H1 (cell line): Measurements from ENCODE around the gene STXBP6. TPM values are rescaled to one million over a fixed set of nuclear protein-coding genes. Genes with fewer than 3 reads are reported as not detected.

Source experiments
- CTCF ChIA-PET: fragments of 300-600 bp; sonication (Branson Sonifier 250); formaldehyde crosslinking; loops from one replicate; lab custom pipeline; 2021; ENCODE audit not compliant: partially characterized antibody; lab: Charles Lee
- POLR2A ChIA-PET: fragments of 300-600 bp; sonication (Branson Sonifier 250); formaldehyde crosslinking; loops from one replicate; lab custom pipeline; 2021; ENCODE audit warnings: inconsistent platforms; ENCODE audit not compliant: partially characterized antibody; lab: Charles Lee
- DNase-seq, 2 experiments: peaks; one replicate each; pipeline versions ENCODE4 v3.0.0 to v3.0.0-alpha.2; 2010 to 2022; ENCODE audit warnings: low spot score in 2 of 2, low read depth in 1 of 2, mixed read lengths in 1 of 2
- FAIRE-seq: peaks from 2 replicates; lab custom pipeline; 2011; peaks lifted over from hg19 to GRCh38; lab: Jason Lieb, UNC
- H2AFZ ChIP-seq: 2 replicates; pipeline ENCODE4 v1.8.1; 2012; ENCODE audit warnings: low read length, inconsistent platforms
- H2AK5ac ChIP-seq: 2 replicates; pipeline ENCODE4 v1.6.1; 2013; ENCODE audit warnings: low read depth, low read length
- H2BK120ac ChIP-seq: replicated peaks from 2 replicates; pipeline ENCODE3; 2013; ENCODE audit warnings: low read depth, low read length, inconsistent platforms
- H2BK12ac ChIP-seq: 2 replicates; pipeline ENCODE4 v1.6.1; 2013; ENCODE audit warnings: low read depth, low read length
- H2BK15ac ChIP-seq: 2 replicates; pipeline ENCODE4 v1.6.1; 2013; ENCODE audit warnings: low read length
- H2BK20ac ChIP-seq: 2 replicates; pipeline ENCODE4 v1.6.1; 2013; ENCODE audit warnings: low read length
- H2BK5ac ChIP-seq: 2 replicates; pipeline ENCODE4 v1.6.1; 2013; ENCODE audit warnings: low read depth, low read length
- H3K14ac ChIP-seq: 2 replicates; pipeline ENCODE4 v1.6.1; 2013; ENCODE audit warnings: inconsistent platforms; ENCODE audit not compliant: insufficient read length
- H3K18ac ChIP-seq: 2 replicates; pipeline ENCODE4 v1.6.1; 2013; ENCODE audit warnings: low read length; ENCODE audit errors: extremely low read depth
- H3K23ac ChIP-seq: 2 replicates; pipeline ENCODE4 v1.6.1; 2013; ENCODE audit warnings: inconsistent platforms; ENCODE audit not compliant: insufficient read length
- H3K23me2 ChIP-seq: 2 replicates; pipeline ENCODE4 v1.6.1; 2013; ENCODE audit warnings: low read depth, low read length
- H3K27ac ChIP-seq: 2 replicates; pipeline ENCODE4 v1.6.1; 2011; ENCODE audit warnings: low read depth, low read length, inconsistent platforms
- H3K27me3 ChIP-seq, 4 experiments: replicated peaks in 1 of 4; 1 replicate in 1 of 4; 2 replicates in 3 of 4; pipeline versions ENCODE4 v1.6.1 to v1.8.1; 2011 to 2013; ENCODE audit warnings: low read length in 3 of 4, mild to moderate bottlenecking in 3 of 4, inconsistent platforms in 2 of 4, mixed read lengths in 2 of 4, moderate library complexity in 1 of 4; ENCODE audit not compliant: control insufficient read depth in 3 of 4, insufficient read depth in 3 of 4; ENCODE audit errors: extremely low read depth in 1 of 4
- H3K36me3 ChIP-seq, 4 experiments: 2 replicates each; pipeline versions ENCODE4 v1.6.1 to v1.8.1; 2011 to 2013; ENCODE audit warnings: mild to moderate bottlenecking in 4 of 4, low read length in 3 of 4, moderate library complexity in 2 of 4, control low read depth in 1 of 4, inconsistent platforms in 1 of 4; ENCODE audit not compliant: insufficient read depth in 4 of 4, control insufficient read depth in 2 of 4
- H3K4ac ChIP-seq: replicated peaks from 2 replicates; pipeline ENCODE3; 2013; ENCODE audit warnings: low read length, low read depth, mixed read lengths, inconsistent platforms; ENCODE audit not compliant: insufficient read length
- H3K4me1 ChIP-seq, 4 experiments: replicated peaks in 1 of 4; 1 replicate in 1 of 4; 2 replicates in 3 of 4; pipeline versions ENCODE4 v1.6.1 to v1.8.1; 2011 to 2013; ENCODE audit warnings: low read length in 3 of 4, inconsistent platforms in 2 of 4, mixed read lengths in 1 of 4; ENCODE audit not compliant: insufficient read depth in 4 of 4, control insufficient read depth in 3 of 4
- H3K4me2 ChIP-seq, 2 experiments: 2 replicates each; pipeline versions ENCODE4 v1.6.1 to v1.8.1; 2011 to 2013; ENCODE audit warnings: low read depth in 2 of 2, low read length in 2 of 2, control low read depth in 1 of 2, inconsistent platforms in 1 of 2, mild to moderate bottlenecking in 1 of 2; ENCODE audit not compliant: insufficient read depth in 1 of 2
- H3K4me3 ChIP-seq, 4 experiments: fragments of 200-600, 300-600 bp in 1 of 4; sonication (generic), shearing (Covaris generic), sonication (Bioruptor Twin) in 1 of 4; 2 replicates each; pipeline versions ENCODE4 v1.5.1 to v1.8.1; 2011 to 2016; ENCODE audit warnings: low read length in 4 of 4, low read depth in 3 of 4, control low read depth in 2 of 4, inconsistent platforms in 2 of 4, mild to moderate bottlenecking in 2 of 4, mixed read lengths in 1 of 4, moderate library complexity in 1 of 4; ENCODE audit not compliant: insufficient read depth in 2 of 4; ENCODE audit errors: extremely low read depth in 1 of 4
- H3K56ac ChIP-seq: replicated peaks from 2 replicates; pipeline ENCODE3; 2013; ENCODE audit warnings: low read depth, mild to moderate bottlenecking, mixed read lengths, low read length, inconsistent platforms; ENCODE audit not compliant: insufficient read length
- H3K79me1 ChIP-seq: 2 replicates; pipeline ENCODE4 v1.6.1; 2013; ENCODE audit warnings: low read depth, low read length, control low read depth
- H3K79me2 ChIP-seq, 2 experiments: 2 replicates each; pipeline versions ENCODE4 v1.6.1 to v1.8.1; 2012 to 2013; ENCODE audit warnings: low read length in 2 of 2, mild to moderate bottlenecking in 2 of 2, inconsistent platforms in 1 of 2; ENCODE audit not compliant: insufficient read depth in 2 of 2, control insufficient read depth in 1 of 2
- H3K9ac ChIP-seq, 4 experiments: replicated peaks in 1 of 4; 1 replicate in 1 of 4; 2 replicates in 3 of 4; pipeline versions ENCODE4 v1.6.1 to v1.8.1; 2011 to 2013; ENCODE audit warnings: low read depth in 3 of 4, low read length in 3 of 4, control low read depth in 2 of 4, mild to moderate bottlenecking in 2 of 4, moderate library complexity in 2 of 4, inconsistent platforms in 1 of 4; ENCODE audit errors: extremely low read depth in 1 of 4
- H3K9me3 ChIP-seq, 2 experiments: 2 replicates each; pipeline versions ENCODE4 v1.6.1 to v1.8.1; 2012 to 2013; ENCODE audit warnings: mild to moderate bottlenecking in 2 of 2, moderate library complexity in 2 of 2, control low read depth in 1 of 2, inconsistent platforms in 1 of 2, low read depth in 1 of 2, low read length in 1 of 2, mixed read lengths in 1 of 2; ENCODE audit not compliant: insufficient read depth in 2 of 2
- H4K20me1 ChIP-seq, 2 experiments: replicated peaks in 1 of 2; 2 replicates each; pipeline versions ENCODE3 to v1.8.1; 2011 to 2013; ENCODE audit warnings: inconsistent platforms in 2 of 2, low read length in 2 of 2, mild to moderate bottlenecking in 1 of 2; ENCODE audit not compliant: insufficient read depth in 2 of 2, control insufficient read depth in 1 of 2
- H4K5ac ChIP-seq: 2 replicates; pipeline ENCODE4 v1.6.1; 2013; ENCODE audit warnings: low read length, low read depth, mixed read lengths, inconsistent platforms; ENCODE audit not compliant: insufficient read length
- H4K8ac ChIP-seq: 2 replicates; pipeline ENCODE4 v1.8.0; 2013; ENCODE audit warnings: mild to moderate bottlenecking, moderate library complexity, low read length, inconsistent platforms; ENCODE audit not compliant: insufficient read depth; ENCODE audit errors: extremely low read depth
- H4K91ac ChIP-seq: replicated peaks from 2 replicates; pipeline ENCODE3; 2013; ENCODE audit warnings: low read length, mixed read lengths, inconsistent platforms; ENCODE audit not compliant: insufficient read length
- BCL11A ChIP-seq, 2 experiments: IDR thresholded peaks; one replicate each; pipeline ENCODE4 v1.6.1; 2011; ENCODE audit warnings: low read depth in 2 of 2, low read length in 2 of 2, mild to moderate bottlenecking in 2 of 2
- CBX8 ChIP-seq: fragments of 300-800, 300-1000 bp; sonication (generic); IDR thresholded peaks from 2 replicates; pipeline ENCODE4 v1.7.1; 2016; ENCODE audit warnings: low read depth, low read length, borderline replicate concordance
- CHD1 ChIP-seq: IDR thresholded peaks from 2 replicates; pipeline ENCODE4 v1.6.1; 2012; ENCODE audit warnings: low read depth, low read length, improper control_type of control experiment
- EP300 ChIP-seq, 2 experiments: IDR thresholded peaks; 1 replicate in 1 of 2; 2 replicates in 1 of 2; pipeline ENCODE4 v1.6.1; 2011 to 2012; ENCODE audit warnings: low read depth in 2 of 2, low read length in 2 of 2, mild to moderate bottlenecking in 2 of 2, borderline replicate concordance in 1 of 2, inconsistent platforms in 1 of 2, moderate library complexity in 1 of 2
- FOSL1 ChIP-seq: IDR thresholded peaks from 2 replicates; pipeline ENCODE4 v1.6.1; 2011; ENCODE audit warnings: mild to moderate bottlenecking, low read depth, low read length, moderate library complexity; ENCODE audit not compliant: insufficient read depth
- HDAC2 ChIP-seq, 2 experiments: fragments of 300-600 bp in 1 of 2; sonication (generic) in 1 of 2; IDR thresholded peaks; 2 replicates each; pipeline ENCODE4 v1.6.1; 2011 to 2012; ENCODE audit warnings: low read depth in 2 of 2, low read length in 2 of 2, mild to moderate bottlenecking in 2 of 2, moderate library complexity in 2 of 2, borderline replicate concordance in 1 of 2, inconsistent platforms in 1 of 2
- RNF2 ChIP-seq: fragments of 200-900, 300-1000 bp; sonication (generic); IDR thresholded peaks from 2 replicates; pipeline ENCODE4 v1.7.1; 2016; ENCODE audit warnings: borderline replicate concordance, low read depth, mild to moderate bottlenecking, antibody characterized with exemption, low read length; ENCODE audit not compliant: poor library complexity, severe bottlenecking; ENCODE audit errors: missing control alignments
- TAF7 ChIP-seq: optimal IDR thresholded peaks from 2 replicates; pipeline ENCODE3; 2011; ENCODE audit warnings: low read depth, mild to moderate bottlenecking, inconsistent platforms, low read length, moderate library complexity, borderline replicate concordance
- TEAD4 ChIP-seq: IDR thresholded peaks from 2 replicates; pipeline ENCODE4 v1.6.1; 2012; ENCODE audit warnings: low read depth, low read length, inconsistent platforms, mixed read lengths
- YY1 ChIP-seq: IDR thresholded peaks from 2 replicates; pipeline ENCODE4 v1.6.1; 2011; ENCODE audit warnings: low read depth, mild to moderate bottlenecking, low read length
- WGBS, 2 experiments: shearing (Covaris generic) in 1 of 2; methylation state at CpG; one replicate each; pipeline versions ENCODE4 v1.1.6 to v1.1.7; 2013 to 2015; ENCODE audit warnings: low lambda C conversion rate in 2 of 2, mixed read lengths in 2 of 2, inconsistent platforms in 1 of 2, low coverage in 1 of 2, missing lambda C conversion rate in 1 of 2; ENCODE audit not compliant: insufficient replicate concordance in 2 of 2, insufficient coverage in 1 of 2, insufficient read length in 1 of 2; ENCODE audit errors: extremely low coverage in 1 of 2, missing lambda C conversion rate in 1 of 2; 5-methylcytosine and 5-hydroxymethylcytosine counted together
- polyA plus RNA-seq, 7 experiments: library from polyadenylated mRNA; depleted of rRNA in 3 of 7; stranded (reverse) in 5 of 7; unstranded in 2 of 7; fragments of >200 nt in 5 of 7; fragments of 200-250 nt in 2 of 7; gene quantifications; 1 replicate in 5 of 7; 2 replicates in 1 of 7; 4 replicates in 1 of 7; pipeline versions ENCODE4 v1.2.1 to v1.2.3, GENCODE V29; 2011 to 2013; ENCODE audit warnings: missing spikeins in 2 of 7, mixed read lengths in 2 of 7
- total RNA-seq: library from RNA; stranded (reverse); fragmentation: NEBNext Ultra II Directional; extraction: Animal tissue kit (Norgen Biotek cat#: 25700); gene quantifications from 2 replicates; pipeline ENCODE4 v1.2.1, GENCODE V29; 2021
- TF ChIP-seq, protein P1 (sequence below): IDR thresholded peaks from 2 replicates; pipeline ENCODE4 v1.6.1; 2011; ENCODE audit warnings: low read depth, mild to moderate bottlenecking, low read length; ENCODE audit not compliant: insufficient read depth

Gene STXBP6
- total and polyA plus RNA-seq, 2 of the 8 experiments (the other 6 are each of a cell fraction or from before 2014, with no cell fraction given), result 9.4 to 18.1 TPM

DNA sequence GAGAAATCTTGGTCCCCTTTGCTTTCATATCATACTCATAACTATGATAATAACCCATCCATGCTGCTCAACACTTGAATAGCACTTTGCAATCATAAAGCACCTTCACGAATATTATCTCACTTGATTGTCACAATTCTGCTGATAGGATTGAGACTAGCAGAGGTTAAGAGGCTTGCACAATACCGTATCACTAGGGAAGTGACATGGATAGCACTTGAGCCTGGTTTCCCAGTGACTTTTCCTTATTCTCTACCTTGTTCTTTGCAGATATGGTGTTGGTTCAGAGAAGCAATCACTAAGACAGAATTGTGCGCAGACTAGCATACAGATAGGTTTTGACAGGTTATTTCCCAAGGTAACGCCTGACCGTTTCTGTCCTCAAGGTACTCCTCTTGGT is 229.3 kb downstream of the STXBP6 start:
- ChIA-PET POLR2A (interaction anchor here (1.1 kb wide), 1 partner anchor 12 kb away, joined by 3 read pairs; no protein-coding TSS in a partner anchor), CTCF (interaction anchor here (1.6 to 3.3 kb wide), 3 partner anchors 15 to 222 kb away, joined by 8 to 18 read pairs (median 10); no protein-coding TSS in a partner anchor)
- H3K27me3 ChIP-seq, result no peaks in the 10 kb centered on the region
- H2BK120ac ChIP-seq, result no peak overlapping the region
- no peak overlapping the region for H2AK5ac ChIP-seq
- H4K8ac ChIP-seq, result no peak overlapping the region
- H4K5ac ChIP-seq, result no peak overlapping the region
- H3K36me3 ChIP-seq, result no peaks in the 10 kb centered on the region; a peak in 1 of 8 replicates
- H4K91ac ChIP-seq, result no peak overlapping the region
- H3K4ac ChIP-seq, result no peak overlapping the region
- H3K56ac ChIP-seq, result no peak overlapping the region
- no peaks in the 10 kb centered on the region for H3K23me2 ChIP-seq
- H3K23ac ChIP-seq, result no peak overlapping the region
- H3K4me1 ChIP-seq, result no peaks in the 10 kb centered on the region
- H2BK5ac ChIP-seq, result no peak overlapping the region
- H2BK20ac ChIP-seq, result no peak overlapping the region
- no peak overlapping the region for H2BK12ac ChIP-seq
- no peak overlapping the region for H2BK15ac ChIP-seq
- no peaks in the 10 kb centered on the region for H3K79me2 ChIP-seq
- H3K18ac ChIP-seq, result no peak overlapping the region
- H3K9ac ChIP-seq, result no peak overlapping the region
- 91% methylated on average over 5 of the region's 5 CpGs; no CpG with 5 or more reads in 1 of the 2 experiments for WGBS, 2 experiments
- no peak for FAIRE-seq
- no peak overlapping the region for H2AFZ ChIP-seq
- H3K79me1 ChIP-seq, result no peaks in the 10 kb centered on the region; the same call in 1 of the 2 replicates
- H3K4me2 ChIP-seq, result no peak overlapping the region
- H4K20me1 ChIP-seq, result no peaks in the 10 kb centered on the region
- DNase-seq, result no peak
- H3K4me3 ChIP-seq, result no peak overlapping the region
- no peak overlapping the region for H3K27ac ChIP-seq
- TF ChIP-seq CHD1 (no peak), YY1 (no peak), HDAC2 (IDR thresholded peaks at IDR 0.05; ENCODE audit: borderline replicate concordance in 1 of 2, low read depth in 2 of 2, low read length in 2 of 2) (no peak), RNF2 (no peak), EP300 (IDR thresholded peaks at IDR 0.05; ENCODE audit: borderline replicate concordance in 1 of 2, low read depth in 2 of 2, low read length in 2 of 2) (no peak), BCL11A (IDR thresholded peaks at IDR 0.05; ENCODE audit: low read depth in 2 of 2, low read length in 2 of 2) (no peak), TEAD4 (no peak), CBX8 (no peak), TAF7 (no peak), FOSL1 (no peak)
- TF ChIP-seq, protein P1, sequence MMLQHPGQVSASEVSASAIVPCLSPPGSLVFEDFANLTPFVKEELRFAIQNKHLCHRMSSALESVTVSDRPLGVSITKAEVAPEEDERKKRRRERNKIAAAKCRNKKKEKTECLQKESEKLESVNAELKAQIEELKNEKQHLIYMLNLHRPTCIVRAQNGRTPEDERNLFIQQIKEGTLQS, result no peak
- no peak overlapping the region for H3K14ac ChIP-seq
- H3K9me3 ChIP-seq, result no peaks in the 10 kb centered on the region
